ENCODE data around the gene PLXNA4. TPM values are rescaled to one million over a fixed set of nuclear protein-coding genes. Genes with fewer than 3 reads are reported as not detected.

PLXNA4 gene
- total RNA-seq, 1 experiment from 2014 or later, result 0.22 TPM

DNA sequence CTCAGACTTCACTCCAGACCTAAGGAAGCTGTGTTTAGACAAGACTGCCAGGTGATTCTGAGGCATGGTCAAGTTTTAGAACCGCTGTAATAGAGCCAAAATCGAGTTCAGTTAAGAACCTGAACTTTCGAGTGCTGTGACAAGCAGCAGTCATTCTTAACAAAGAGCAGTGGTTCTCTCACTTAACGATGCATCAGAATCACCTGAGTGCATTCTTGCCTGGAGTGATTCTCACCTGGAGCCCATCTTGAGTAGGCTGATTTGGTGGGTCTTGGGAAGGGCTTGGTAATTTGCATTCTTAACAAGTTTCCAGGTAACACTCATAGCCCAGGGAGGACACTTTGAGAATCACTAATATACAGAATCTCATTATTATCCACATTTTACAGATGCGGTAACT is 44.7 kb downstream of the PLXNA4 start:
- DNase-seq (ENCODE audit: low spot score), result no peak

DNA sequence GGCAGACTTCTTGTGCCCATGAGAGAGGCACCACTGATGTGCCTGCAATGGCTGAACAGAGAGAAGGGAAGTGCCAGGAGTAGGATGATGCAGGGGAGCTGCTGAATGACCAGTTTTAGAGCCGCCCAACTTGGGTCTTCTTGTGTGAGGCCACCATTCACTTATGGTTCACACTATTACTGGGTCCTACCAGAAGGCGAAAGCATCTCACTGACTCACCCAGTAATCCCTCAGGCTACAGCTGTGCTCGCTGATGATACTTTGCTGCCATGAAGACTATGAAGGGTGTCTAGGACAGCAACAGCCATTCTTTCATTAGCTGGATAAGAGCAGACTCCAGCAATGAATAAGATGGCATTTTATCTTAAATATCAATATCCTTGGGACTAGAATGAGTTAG is 47.6 kb downstream of the PLXNA4 start:
- no peak for DNase-seq (ENCODE audit: low spot score)

DNA sequence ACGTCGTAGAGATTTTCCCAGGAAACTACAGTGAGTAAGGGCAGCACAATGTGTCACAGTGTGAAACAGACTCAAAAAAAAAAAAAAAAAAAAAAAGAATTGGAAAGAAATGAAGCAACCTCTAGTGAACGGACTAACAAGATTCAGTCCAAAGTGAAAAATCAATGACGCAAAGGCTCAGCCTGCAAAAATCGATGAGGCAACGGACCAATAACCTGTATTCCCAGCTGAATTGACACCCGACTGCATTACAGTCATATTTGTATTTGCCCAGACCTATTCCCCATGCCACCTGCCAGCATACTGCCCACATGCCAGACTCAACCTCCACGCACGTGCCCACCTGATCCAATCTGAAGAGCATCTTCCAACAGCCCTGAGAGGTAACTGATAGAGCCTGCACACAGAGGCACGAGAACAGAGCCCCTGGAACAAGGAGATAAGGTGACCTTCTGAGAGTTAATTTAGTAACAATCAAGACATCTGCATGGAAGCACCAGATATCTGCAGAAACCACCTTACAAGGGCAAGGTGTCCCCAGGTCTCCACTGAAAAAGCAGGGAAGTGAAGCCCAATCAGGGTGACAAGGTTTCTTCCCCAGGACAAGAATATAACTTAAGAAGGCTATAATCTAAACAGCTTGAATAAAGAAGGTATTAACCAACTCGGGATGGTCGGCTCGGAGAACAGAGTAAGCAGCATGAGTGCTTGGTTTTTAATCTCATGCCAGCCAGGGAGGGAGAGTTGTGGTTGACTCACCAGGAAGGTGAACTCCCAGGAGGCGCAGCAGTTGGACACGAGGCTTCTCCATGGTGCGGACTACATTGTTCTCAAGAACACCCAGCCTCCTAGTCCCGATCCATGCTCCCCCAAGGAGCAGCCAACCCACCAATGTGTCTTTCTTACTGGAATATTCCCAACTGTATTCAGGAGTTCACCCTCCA is 48.5 kb downstream of the PLXNA4 start:
- DNase-seq (ENCODE audit: low spot score), result no peak

DNA sequence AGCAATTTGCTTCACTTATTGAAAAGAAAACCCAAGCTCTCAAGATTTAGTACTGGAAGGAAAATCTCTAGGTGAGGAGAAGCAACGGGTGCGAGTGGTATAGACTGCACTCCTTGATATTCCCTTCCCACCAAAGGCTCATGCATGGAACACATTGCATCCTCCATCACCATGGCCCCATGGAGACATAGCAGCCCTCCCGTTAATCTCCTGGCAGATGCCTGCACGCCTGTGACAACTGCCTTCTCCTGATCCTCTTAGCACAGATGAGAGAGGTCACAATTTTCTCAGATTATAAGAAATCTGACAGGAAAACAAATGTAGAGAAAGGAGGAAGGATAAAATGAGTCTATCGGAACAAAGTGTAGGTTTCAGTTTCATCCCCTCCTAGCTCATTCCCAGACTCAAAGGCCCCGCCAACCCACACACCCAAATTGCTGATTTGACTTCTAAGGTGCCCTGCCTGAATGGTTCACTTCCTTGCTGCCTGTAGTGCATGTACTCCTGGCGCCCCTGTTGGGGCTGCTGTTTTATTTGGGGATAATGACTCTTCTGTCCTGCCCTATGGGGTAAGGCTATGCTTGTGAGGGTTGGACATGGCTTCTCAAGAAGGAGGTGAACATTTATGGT is 50.0 kb downstream of the PLXNA4 start:
- no peak for DNase-seq (ENCODE audit: low spot score)

DNA sequence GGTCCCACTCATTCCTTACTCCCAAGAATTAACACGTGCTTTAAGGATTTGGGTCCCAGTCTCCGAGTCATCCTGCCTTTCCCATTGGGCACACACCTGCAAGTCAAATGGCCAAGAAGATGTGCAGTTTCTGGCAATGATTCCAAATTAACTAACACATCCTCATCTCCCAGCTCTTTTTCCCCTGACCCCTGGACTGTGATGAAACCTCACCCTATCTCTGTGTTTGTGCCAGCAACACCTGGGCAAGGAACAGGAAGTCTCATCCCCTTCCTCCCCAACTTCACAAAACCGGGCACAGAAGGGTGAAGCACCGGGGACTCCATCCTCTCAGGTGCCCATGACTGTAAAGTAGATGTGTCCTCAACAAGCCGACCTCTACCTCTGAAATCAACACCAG is 54.8 kb downstream of the PLXNA4 start:
- DNase-seq (ENCODE audit: low spot score), result no peak

DNA sequence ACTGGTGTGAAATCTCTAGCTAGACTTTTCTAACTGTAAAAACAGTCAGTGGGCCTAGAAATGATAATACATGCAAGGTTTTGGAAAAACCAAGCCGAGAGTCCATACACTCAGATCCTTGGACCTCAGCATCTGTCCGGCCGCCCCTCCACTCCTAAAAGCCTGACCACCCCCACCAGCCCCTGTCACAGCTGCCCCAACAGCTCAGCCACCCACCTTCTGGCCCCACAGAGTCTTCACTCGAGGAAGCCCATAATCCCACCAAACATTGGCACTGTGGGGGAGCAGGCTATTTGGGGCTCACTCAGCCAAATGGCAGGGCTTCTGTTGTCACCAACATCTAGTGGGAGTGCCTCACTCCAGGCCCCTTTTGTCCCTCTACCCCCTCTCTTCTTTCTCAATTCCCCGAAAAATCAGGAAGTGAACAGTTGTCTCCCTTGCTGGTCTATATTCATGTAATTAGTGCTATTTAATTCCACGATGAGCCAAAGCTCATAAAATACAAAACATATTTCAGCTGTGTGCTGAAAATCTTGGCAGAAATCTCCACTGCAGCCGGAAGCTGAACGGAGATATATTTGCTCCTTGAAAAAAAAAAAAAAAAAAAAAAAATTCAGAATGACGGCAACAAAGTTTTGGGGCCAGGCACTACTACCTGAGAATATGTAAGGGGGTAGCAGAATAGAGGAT is 55.5 kb downstream of the PLXNA4 start:
- no peak for DNase-seq (ENCODE audit: low spot score)

DNA sequence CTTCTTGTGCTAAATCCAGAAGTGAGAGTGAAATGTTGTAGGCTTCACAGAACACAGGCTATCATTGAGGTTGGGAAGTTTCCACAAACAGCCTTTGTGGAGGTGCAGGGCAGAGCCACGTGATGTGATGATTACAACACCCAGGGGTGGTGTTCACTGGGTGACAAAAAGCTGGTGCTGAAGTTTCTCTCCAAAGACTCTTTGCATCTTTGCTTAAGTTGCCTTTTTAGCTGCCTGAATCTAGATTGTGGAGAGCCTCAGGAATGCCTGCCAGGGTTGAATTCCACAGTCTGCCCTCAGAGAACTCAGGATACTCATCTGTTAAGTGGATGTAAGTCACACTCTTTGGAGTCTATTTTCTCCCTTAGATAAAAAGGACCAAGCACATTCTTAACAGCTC is 56.3 kb downstream of the PLXNA4 start:
- DNase-seq (ENCODE audit: low spot score), result no peak

DNA sequence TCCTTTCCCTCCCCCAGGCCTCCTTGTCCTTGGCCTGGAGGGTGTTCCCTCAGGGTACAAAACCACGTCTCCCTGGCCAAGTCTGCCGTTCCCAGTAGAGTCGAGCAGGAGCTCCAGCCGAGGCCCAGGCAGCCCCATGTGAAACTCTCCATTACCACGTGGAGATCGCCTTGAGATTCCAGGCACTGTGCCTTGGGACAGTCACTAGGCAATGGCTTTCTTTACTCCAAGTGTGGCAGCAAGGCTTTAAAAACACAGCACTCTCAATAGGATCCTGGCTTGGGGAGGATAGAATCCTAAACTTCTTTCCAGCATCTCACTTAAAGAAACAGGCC is 57.5 kb downstream of the PLXNA4 start:
- DNase-seq (ENCODE audit: low spot score), result no peak

DNA sequence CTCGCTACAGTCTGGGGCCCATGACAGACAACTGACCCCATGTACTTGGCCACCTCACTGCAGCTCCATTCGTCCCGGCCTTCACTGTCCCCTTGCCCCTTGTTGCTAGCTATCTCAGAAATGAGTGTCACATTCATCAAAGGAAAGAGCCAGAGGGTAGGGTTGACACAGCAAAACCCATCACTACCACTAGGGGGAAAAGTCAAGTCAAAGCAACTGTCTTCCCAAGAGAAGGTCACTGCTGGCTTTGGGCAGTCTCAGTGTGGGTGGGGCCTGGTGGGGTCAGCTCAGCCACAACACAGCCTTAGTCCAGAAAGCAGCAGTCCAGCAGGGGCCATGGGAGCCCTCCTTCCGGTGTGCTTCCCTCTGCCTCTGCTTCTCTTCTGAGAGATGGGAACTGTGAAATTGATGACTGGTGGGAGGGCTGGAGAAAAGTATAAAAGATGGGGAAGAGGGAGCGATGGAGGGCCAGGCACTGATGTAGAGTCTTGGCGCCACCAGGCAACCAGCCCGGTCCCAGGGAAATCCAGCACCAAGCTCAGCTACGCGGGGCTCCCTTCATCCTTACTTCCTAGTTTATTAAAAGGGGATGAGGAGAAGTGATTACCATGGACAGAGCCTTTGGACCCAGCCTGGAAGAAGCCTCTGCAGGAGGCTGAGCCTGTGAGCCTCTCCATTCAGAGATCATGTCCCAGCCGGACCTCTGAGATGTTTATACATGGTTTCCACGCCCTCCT is 58.0 kb downstream of the PLXNA4 start:
- peak; percentile 6 for DNase-seq (ENCODE audit: low spot score)

DNA sequence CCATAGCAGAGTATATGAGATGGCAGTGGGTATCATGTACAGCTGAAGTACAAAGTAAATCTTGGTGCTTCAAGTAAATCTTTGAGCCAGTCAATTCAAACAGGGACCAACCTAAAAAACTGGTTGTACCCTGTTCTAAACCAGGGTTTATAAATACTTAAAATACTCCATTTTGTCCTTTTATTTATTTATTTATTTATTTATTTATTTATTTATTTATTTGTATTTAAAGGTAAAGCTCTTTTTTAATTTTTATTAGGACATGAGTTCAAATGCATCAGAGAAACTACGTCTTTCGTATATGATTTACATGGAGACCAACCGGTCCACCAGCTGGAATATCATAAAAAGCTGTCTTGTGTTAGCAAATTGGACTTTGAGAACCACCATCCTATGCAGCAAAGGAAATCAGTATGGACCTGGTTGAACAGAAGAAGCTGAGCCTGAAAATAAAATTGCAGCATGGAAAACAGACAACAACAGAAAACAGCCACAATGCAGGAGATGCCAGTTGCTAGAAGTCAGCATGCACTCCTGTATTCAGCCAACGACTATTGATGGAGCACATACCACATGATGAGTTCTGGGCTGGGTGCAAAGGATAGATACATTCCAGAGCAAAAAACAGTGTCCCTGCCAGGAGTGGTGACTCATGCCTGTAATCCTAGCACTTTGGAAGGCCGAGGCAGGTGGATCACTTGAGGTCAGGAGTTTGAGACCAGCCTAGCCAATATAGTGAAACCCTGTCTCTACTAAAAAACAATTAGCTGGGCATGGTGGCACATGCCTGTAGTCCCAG is 60.0 kb downstream of the PLXNA4 start:
- DNase-seq (ENCODE audit: low spot score), result peak; percentile 75

DNA sequence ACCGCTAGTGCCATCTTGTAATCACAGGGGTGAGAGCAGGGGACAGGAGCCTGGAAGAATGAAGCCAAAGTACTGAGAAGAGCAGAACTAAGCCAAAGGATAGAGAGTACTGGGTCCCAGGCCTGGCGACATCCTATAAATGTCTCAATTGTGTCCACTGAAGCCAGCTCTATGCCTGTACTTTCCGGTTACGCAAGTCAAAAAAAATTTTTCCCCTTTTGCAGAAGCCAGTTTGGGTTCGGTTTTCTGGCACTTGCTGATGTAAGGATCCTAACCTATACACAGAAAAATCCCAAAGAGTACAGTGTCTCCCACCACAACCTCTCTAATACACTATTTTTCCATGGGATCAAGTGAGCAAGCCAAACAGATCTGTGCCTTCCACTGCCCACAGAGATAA is 61.1 kb downstream of the PLXNA4 start:
- no peak for DNase-seq (ENCODE audit: low spot score)

DNA sequence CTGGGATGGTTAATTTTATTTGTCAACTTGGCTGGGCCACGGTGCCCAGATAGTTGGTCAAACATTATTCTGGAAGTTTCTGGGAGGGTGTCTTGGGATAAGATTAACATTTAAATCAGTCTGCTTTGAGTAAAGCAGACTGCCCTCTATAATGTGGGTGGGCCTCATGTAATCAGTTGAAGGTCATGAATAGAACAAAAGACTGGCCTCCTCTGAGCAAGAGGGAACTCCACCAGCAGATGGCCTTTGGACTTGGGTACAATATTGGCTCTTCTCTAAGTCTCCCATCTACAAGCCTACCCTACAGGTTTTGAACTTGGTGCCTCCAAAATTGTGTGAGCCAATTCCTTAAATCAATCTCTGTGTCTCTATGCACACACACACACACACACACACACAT is 61.8 kb downstream of the PLXNA4 start:
- DNase-seq (ENCODE audit: low spot score), result no peak

DNA sequence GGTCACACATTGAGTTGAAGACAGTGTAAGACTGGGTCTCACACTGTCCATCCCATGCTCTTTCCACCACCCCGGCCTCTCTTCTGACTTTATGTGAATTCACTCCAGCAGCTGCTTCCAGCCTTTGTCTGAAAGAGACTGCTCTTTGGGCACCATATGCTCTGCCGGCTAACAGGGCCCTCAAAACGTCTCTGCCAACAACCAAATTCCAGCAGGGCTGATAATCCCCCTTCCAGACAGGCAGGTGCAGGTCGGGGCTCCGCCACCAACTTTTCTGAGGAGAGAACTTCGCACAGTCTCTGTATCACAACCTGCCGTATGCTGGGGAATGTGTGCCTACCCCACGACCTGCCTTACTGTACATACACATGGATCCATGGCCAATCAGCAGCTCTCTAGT is 64.3 kb downstream of the PLXNA4 start:
- no peak for DNase-seq (ENCODE audit: low spot score)

DNA sequence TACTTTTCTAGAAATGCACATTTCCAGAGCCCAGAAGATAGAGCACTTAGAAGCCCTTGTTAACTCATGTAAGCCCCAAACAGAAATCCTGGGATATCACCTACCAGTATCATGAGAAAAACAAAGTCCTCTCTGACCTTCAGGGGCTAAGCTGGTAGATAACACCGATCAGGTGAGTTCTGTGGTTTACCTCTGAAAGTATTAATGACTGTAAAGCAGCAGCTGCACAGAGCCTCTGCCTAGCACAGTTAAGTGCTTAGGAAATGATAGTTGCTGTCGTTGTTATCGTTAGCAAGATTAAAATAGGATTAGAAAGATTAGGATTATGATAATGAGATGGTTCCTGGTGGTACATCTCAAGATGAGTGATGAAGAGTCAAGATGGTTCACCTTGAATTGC is 64.9 kb downstream of the PLXNA4 start:
- DNase-seq (ENCODE audit: low spot score), result no peak

DNA sequence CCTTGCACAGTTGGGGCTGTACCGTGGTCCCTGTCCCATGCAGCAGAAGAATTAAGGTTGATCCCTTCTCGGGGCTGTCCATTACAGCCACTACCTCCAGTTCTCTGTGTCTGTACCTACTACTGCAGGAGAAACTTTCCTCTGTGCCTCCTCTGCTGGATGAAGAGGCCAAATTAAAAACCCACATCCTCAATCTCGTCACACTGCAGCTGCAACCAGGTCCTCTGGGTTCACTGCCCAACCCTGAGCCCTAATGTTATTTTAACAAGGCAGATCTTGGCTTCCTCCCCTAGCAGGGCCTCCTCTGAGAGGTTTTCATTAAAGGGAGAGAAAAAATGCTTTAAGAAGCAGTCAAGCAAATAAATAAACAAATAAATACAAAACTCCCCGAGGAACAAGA is 66.6 kb downstream of the PLXNA4 start:
- no peak for DNase-seq (ENCODE audit: low spot score)

DNA sequence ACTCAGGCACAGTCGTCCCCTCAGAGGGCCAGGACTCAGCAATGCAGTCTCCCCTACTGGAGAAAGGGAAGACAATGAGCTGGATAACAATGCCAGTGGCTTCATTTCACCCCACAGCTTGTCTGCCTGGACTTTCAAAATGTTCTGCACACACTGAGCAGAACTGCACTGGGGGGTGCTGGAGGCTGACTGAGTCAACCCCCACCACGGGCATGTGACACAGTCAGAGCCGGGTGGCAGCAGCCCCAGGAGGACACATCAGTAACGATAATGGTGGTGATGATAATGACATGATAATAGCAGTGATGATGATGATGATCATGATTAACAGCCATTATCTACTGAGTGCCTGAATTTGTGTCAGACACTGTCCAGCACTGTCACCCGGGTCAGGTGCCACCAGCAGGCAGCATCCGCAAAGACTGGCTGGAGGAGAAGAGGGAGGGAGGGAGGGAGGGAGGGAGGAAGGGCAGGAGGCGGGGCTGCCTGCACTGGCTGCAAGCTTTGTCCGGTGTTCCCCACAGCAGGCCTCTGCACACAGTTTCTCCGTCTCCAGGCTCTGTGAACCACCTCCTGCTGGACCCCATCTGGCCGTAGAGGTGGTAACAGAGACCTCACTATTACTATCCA is 67.4 kb downstream of the PLXNA4 start:
- no peak for DNase-seq (ENCODE audit: low spot score)

DNA sequence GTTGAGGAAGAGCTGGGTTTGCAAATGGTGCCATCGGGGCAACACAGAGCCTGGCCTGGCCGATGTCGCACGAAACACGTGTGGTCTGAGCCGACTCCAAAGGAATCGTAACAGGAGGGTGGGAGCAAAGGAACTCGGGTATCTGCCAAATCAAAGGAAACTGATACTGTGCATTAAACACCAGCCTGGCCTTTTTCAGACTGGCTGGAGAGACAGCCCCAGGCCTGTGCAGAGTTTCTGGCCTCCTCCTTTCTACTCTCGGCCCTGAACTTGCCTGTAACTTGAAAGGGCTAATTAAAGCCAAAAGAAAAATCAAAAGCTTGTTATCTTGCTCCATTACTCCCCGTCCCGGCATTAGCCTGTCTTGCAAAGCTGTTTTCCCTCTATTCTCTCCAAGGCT is 71.4 kb downstream of the PLXNA4 start:
- no peak for DNase-seq (ENCODE audit: low spot score)

DNA sequence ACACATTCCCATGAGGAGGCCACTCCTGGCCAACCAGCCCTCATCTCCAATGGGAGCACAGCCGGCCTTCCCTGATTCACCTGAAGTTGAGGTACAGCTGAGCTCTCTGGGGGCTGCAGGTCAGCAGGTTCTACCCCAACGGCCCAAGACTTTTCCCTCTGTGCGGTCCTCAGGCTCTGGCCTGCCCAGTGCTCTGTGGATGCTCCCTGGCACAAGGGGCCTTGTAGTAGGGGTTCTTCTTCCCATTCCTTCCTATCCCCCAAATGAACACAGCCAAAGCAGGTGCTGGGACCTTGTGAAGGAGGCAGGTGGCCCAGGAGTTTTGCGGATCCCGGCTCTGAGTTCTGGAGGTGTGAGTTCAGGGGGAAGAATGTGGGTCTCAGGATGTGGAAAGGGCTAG is 72.2 kb downstream of the PLXNA4 start:
- DNase-seq (ENCODE audit: low spot score), result no peak

DNA sequence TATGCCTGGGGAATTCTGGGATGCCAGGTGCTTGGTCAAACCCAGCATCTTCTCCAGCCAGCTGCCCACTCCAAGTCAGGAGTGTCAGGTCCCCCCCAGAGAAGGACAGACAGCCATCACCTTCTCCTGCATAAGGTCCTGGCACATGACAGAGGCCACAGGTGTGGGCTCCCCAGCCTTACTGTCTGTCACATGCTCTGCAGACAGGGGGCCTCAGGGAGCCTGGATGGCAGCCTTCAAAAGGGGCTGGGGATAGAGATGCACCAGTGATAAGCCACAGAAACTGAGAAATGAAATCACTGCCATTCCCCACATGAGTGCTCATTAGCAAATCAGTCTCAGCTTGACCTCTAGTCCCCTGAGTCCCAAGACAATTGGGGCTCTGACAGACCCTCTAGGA is 72.9 kb downstream of the PLXNA4 start:
- no peak for DNase-seq (ENCODE audit: low spot score)

DNA sequence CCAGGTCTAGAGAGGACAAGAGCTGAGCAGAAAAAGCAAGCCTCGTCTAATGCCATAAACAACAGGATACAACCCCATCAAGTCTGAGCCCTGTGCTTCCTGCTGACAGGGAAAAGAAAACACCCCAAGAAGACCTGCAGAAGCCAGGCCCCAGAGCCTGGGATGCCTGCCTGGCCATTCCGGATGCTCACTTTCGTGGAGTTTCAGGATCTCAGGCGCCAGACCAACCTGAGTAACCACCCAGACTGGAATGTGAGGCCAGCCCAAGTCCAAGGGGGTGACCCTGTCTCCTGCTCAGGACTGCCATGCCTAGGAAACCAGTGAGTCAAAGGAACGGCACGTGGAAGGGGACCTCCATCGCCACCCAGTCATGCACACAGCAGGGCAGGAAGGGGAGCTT is 74.3 kb downstream of the PLXNA4 start:
- peak; percentile 44 for DNase-seq (ENCODE audit: low spot score)

All from A172 (cell line).